Lower lobe of right lung (tissue), 2 donors: Measurements from ENCODE around the gene ZNF521. TPM values are rescaled to one million over a fixed set of nuclear protein-coding genes. Genes with fewer than 3 reads are reported as not detected.

Experiments used
- ATAC-seq, 2 donors: fragments of 200-7000 bp; cut with Tn5 transposase; one replicate each; pipeline ENCODE4 v1.9.1; 2020 to 2022; ENCODE audit warnings: mild to moderate bottlenecking in 2 of 2, moderate library complexity in 2 of 2
- DNase-seq: peaks from one replicate; pipeline ENCODE4 v3.0.0-alpha.2; 2020
- H3K27ac ChIP-seq: fragments of 200-600 bp; one replicate; pipeline ENCODE4 v1.8.0; 2022
- H3K27me3 ChIP-seq: fragments of 200-600 bp; one replicate; pipeline ENCODE4 v1.8.0; 2022; ENCODE audit warnings: low read depth
- H3K36me3 ChIP-seq: fragments of 200-600 bp; one replicate; pipeline ENCODE4 v1.8.0; 2022; ENCODE audit warnings: mild to moderate bottlenecking
- H3K4me1 ChIP-seq: fragments of 200-600 bp; one replicate; pipeline ENCODE4 v1.8.0; 2022
- H3K4me3 ChIP-seq: fragments of 200-600 bp; one replicate; pipeline ENCODE4 v1.8.0; 2022; ENCODE audit warnings: mild to moderate bottlenecking
- H3K9me3 ChIP-seq: fragments of 200-600 bp; one replicate; pipeline ENCODE4 v1.8.0; 2022
- intact Hi-C: fragments of 100-400 bp; cut with DNase I; formaldehyde crosslinking; loops from one replicate; pipeline ENCODE4 v1.11.0; 2022
- total RNA-seq: library from RNA; stranded (reverse); fragmentation: NEBNext Ultra II Directional; extraction: Animal tissue kit (Norgen Biotek cat#: 25700); gene quantifications from one replicate; pipeline ENCODE4 v1.2.1, GENCODE V29; 2021
- TF ChIP-seq, protein P1 (sequence below): fragments of 200-600 bp; IDR thresholded peaks from one replicate; pipeline ENCODE4 v1.8.0; 2022; ENCODE audit warnings: antibody characterized with exemption, mild to moderate bottlenecking
- donor health status: DM: no; HTN: yes; CAD: no; lungs with severe emphysema.

The ZNF521 gene
- total RNA-seq, 1 donor from 2014 or later = 12.7 TPM

DNA sequence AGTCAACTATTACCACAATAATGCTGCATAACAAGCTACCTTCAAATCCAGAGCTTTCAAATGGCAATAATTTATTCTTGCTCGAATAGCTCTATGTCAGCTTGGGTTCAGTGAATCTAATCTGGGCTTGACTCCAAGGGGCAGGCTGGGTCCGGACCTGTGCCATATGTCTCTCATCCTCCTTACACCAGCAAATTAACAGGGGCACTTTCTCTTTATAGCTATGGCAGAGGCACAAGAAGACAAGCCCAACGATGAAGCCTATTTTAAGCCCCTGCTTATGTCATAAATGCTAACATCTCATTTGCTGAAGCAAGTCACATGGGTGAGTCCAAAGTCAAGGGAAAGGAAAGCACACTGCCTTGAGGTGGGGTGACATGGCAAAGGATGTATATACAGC, 13.3 kb upstream of the ZNF521 start:
- Histone ChIP-seq H3K27ac (no peak overlapping the region), H3K4me1 (no peaks in the 10 kb centered on the region), H3K36me3 (no peaks in the 10 kb centered on the region), H3K4me3 (no peak overlapping the region), H3K9me3 (no peaks in the 10 kb centered on the region), H3K27me3 (no peaks in the 10 kb centered on the region)
- DNase-seq (no peak), ATAC-seq (no peak)
- intact Hi-C loops = no loop called here
- TF ChIP-seq, protein P1, sequence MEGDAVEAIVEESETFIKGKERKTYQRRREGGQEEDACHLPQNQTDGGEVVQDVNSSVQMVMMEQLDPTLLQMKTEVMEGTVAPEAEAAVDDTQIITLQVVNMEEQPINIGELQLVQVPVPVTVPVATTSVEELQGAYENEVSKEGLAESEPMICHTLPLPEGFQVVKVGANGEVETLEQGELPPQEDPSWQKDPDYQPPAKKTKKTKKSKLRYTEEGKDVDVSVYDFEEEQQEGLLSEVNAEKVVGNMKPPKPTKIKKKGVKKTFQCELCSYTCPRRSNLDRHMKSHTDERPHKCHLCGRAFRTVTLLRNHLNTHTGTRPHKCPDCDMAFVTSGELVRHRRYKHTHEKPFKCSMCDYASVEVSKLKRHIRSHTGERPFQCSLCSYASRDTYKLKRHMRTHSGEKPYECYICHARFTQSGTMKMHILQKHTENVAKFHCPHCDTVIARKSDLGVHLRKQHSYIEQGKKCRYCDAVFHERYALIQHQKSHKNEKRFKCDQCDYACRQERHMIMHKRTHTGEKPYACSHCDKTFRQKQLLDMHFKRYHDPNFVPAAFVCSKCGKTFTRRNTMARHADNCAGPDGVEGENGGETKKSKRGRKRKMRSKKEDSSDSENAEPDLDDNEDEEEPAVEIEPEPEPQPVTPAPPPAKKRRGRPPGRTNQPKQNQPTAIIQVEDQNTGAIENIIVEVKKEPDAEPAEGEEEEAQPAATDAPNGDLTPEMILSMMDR = no peak

DNA sequence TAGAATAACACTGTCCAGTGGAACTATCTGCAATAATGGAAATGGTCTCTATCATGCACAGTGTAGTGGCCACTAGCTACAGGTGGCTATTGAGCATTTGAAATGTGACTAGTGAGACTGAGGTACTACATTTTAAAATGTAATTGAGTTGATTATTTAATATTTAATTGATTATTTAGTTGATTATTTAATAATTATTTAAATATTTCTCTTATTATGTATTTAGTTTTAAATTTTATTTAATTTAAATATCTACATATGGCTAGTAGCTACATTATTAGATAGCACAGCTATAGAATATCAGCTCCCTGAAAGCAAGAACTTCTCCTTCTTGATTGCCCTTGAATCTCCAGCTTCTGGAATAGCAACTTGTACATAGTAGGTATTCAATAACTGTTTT, 12.8 kb upstream of the ZNF521 start:
- Histone ChIP-seq H3K27ac (no peak overlapping the region), H3K9me3 (no peaks in the 10 kb centered on the region), H3K27me3 (no peaks in the 10 kb centered on the region), H3K4me3 (no peak overlapping the region), H3K4me1 (no peaks in the 10 kb centered on the region), H3K36me3 (no peaks in the 10 kb centered on the region)
- TF ChIP-seq, protein P1 = no peak
- no peak for DNase-seq
- intact Hi-C loops = no loop called here
- ATAC-seq = no peak

DNA sequence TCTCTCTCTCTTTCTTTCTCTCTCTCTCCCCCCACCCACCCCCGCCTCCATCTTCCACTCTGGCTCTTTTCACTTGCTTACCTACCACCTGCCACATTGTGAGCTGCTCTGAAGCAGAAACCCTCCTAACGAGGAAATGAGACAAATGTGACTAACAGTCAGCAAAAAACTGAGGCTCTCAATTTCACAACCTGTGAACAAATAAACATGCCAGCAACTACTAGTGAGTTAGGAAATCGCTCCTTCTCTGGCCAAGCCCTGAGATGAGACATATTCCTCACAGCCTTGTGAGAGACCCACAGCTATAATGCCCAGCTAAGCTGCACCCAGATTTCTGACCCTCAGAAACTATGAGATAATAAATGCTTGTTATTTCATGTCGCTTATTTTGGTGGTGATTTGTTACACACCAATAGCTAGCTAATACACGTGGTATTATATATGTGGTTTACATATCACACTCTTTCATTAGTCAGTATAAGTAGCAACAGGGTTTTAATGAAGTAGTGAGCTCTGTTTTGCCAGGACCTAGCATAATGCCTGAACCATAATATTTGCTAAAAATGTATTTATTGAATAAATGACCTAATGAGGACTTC, 8.4 kb upstream of the ZNF521 start:
- no peak overlapping the region for H3K4me3 ChIP-seq
- H3K27ac ChIP-seq = no peak overlapping the region
- no peaks in the 10 kb centered on the region for H3K4me1 ChIP-seq
- DNase-seq (no peak), ATAC-seq (no peak)
- H3K36me3 ChIP-seq = no peaks in the 10 kb centered on the region
- no peaks in the 10 kb centered on the region for H3K9me3 ChIP-seq
- no peaks in the 10 kb centered on the region for H3K27me3 ChIP-seq
- intact Hi-C loops = no loop called here
- TF ChIP-seq, protein P1 = no peak

DNA sequence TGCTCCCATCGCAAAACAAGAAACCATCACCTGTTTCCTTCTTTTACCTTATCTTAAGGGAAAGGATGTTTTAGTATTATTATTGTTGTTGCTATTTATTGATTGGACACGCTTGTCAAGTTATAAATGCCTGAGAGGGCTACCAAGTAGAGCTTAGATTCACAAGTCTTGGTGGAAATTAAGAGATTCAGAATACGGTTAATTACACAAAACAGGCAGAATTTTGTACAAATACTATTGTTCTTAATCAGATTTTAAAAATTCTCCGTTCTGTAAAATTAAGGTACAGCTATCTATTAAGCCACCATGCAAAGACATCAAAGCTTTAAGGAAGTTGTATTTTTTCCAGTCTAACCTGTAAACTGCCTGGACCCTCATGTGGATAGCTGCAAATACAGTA, 1.1 kb upstream of the ZNF521 start:
- Histone ChIP-seq H3K36me3 (no peaks in the 10 kb centered on the region), H3K4me3 (no peak overlapping the region), H3K9me3 (no peaks in the 10 kb centered on the region), H3K27ac (no peak overlapping the region), H3K4me1 (peaks cover 9% of the 10 kb centered on the region), H3K27me3 (peaks cover 18% of the 10 kb centered on the region)
- DNase-seq (no peak), ATAC-seq (no peak)
- intact Hi-C loops = no loop called here
- TF ChIP-seq, protein P1 = no peak

DNA sequence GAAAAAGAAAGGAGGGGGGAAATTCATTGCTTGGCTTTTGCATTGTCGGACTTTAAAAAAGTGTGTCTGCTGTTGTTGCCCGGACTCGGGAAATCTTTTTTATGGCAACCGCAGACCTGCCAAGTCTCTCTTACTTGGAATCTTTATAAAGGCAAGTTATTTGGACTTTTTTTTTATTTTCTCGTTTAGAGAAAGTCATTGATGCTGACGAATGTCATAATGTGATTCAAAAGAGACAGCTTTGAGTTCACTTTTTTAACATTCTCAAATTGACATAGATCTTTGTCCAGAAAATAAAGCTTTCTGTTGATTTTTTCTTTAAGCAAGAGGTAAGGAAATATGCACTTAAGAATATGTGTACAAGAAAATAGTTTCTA, 651 bp upstream of the ZNF521 start:
- intact Hi-C loops = no loop called here

More for the DNA sequence above, 651 bp upstream of the ZNF521 start:
- H3K9me3 ChIP-seq = no peaks in the 10 kb centered on the region
- DNase-seq (no peak), ATAC-seq (no peak)
- H3K4me3 ChIP-seq = peak overlapping the region; percentile 44
- H3K36me3 ChIP-seq = no peaks in the 10 kb centered on the region
- H3K27me3 ChIP-seq = peaks cover 18% of the 10 kb centered on the region
- H3K4me1 ChIP-seq = peaks cover 9% of the 10 kb centered on the region
- no peak overlapping the region for H3K27ac ChIP-seq
- TF ChIP-seq, protein P1 = no peak
